Activated gamma-delta T cell treated with Interleukin-2 at 50 U/mL for 16 hours (primary cell): ENCODE measurements around the gene BACH2.
"Not testable (repeated sequence)": the region's sequence is repeated elsewhere in the genome, so short reads cannot be mapped to it uniquely, and the experiment has no call there.

Experiments used
- DNase-seq: peaks from one replicate; pipeline ENCODE4 v3.0.0-alpha.2; 2020

BACH2 gene

DNA sequence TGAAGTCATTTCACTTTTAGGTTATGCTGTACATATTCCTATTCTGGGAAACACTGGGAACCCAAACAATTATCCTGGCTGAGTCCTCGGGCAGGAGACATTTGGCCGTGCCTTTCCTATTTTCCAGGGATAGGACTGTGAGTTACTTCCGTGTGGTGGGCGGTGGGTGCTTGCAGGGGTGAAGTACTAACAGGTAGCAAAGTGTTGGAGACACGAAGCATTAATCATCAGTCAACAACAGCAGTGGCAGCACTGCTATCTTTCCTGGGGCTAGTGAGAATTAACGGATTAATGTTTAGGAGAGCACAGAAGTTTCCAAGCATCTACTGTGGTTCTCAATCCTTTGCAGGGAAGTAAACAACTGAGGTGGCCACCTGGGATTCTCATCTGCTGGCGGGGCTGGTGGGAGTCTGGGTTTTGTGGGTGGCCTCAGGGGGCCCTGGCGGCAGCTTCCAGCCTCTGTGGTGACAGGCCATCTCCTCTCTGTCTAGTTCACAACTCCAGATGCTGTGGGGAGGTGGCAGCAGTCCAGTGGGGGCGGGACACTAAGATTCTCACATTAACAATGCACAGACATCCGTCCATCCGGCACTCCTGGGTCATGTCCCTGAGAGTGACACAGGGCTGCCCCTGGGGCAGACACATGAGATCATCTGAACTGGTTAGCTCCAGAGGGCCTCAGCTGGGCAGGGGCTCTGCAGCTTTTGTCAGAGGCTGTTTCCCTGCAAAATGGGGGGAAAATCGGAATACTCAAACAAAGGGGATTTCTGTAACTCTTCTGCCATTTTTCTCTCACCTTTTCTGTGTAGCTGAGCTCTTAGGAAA is 311.5 kb downstream of the BACH2 start:
- no peak for DNase-seq

DNA sequence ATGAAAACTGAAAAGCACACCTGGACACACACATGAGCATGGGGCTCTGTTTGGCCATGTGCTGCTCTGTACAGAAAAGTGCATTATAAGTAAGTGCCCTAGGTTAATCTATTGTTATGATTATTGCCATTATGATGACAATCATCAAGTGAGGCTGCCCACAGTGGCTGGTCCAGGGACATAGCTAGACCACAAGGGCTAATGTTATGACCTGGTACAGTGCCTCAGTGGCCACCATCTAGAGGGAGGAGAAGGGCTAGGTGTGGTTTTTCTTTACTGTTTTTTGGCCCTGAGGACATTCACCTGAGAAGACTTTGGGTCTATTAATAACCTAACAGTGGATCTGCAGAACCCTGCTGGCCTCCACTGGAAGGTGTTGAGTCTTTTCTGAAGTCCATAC is 316.3 kb downstream of the BACH2 start:
- DNase-seq: no peak

DNA sequence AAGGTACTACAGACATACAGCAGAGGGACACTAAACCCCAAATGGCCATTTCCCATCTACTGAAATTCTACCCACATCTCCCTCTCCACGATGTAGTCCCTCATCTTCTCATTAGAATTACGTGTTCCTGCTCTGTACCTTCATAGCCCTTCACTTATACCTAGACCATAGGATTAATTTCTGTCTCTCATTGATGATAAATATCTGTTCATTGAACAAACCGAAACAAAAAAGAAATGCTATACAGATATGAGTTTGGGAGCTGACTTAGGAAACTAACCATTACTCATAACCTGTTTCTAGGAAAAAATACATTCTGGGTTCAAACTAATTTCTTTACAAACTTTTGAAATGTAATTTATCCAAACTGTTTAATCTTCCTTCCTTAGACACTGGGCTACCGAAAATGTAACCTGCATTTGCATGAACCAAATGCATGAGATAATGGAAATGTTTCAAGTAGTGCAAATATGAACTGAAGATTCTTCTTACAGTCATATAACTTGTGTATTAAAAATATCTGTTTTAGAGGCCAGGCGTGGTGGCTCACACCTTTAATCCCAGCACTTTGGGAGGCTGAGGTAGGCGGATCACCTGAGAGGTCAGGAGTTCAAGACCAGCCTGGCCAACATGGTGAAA is 317.0 kb downstream of the BACH2 start:
- DNase-seq: no peak

DNA sequence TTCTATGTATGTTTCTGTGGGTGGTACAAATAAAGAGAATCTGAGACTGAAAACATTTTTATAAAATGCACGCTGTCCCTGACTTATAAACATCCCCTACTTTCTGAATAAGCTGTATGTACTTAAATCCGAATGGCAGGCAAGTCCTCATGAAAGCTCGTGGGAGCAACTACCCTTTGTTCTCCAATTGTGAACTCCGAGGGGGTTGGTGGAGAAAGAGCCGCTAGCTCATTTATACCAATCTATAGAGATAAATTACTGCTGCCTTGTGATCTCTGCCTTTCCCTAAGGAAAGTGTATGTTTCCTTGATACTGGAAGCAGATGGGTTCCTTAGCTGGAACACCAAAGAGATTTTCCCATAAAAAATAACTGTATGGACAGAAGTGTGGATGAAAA is 317.9 kb downstream of the BACH2 start:
- DNase-seq: no peak

DNA sequence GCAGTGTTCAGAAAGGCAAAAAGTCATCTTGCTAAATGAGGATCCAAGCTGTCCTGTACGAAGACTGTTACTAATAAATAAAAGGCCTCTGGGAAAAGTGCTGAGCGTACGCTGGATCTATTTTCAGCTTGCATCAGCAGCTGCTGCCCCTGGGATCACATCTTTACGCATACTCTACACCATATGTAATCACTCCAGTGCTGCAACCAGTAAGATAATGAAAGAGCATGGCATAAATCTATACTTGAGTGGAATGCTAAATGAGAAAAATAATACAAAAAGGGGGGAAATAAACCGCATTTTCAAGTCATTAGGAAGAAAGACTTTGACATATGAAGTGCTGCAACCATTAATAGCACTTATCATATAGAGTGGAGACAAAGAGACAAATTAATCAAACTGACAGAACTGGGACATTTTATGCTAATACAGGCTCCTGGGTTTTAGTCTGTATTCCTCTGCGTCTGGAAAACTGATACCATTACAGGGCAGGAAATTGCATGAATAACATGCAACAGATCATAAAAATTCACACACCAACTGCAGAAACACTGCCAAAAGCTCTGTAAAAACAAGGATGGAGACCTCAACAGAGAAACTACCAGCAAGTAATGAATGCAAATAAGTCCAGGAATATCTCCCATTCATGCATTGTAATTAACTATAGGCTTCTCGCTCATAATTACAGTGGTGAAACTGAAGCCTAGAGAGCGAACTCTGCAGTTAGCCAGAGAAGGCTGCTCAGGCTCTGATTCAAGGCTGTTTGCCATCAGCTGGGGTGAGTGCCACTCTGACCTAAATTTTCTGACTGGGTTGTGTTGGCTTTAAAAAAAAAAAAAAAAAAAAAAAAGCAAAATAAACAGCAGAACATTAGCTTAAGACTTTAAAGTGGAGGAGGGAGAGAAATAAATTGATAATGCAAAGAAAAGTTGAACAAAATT is 318.6 kb downstream of the BACH2 start:
- DNase-seq: no peak

DNA sequence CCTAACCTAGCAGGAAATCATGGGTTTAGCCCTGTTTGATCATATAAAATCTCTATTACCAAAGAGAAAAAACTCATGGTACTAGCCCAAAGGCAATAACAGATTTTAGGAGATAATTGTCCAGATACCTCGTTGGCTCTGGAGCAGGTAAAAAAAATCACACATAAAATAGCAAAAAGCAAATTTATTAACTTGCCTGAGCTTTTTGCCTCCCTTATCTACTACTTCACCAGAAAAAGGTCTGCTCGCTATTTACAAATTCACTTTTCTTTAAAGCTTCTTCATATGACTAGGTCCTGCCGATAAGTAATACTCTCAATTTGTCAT is 320.0 kb downstream of the BACH2 start:
- no peak for DNase-seq

DNA sequence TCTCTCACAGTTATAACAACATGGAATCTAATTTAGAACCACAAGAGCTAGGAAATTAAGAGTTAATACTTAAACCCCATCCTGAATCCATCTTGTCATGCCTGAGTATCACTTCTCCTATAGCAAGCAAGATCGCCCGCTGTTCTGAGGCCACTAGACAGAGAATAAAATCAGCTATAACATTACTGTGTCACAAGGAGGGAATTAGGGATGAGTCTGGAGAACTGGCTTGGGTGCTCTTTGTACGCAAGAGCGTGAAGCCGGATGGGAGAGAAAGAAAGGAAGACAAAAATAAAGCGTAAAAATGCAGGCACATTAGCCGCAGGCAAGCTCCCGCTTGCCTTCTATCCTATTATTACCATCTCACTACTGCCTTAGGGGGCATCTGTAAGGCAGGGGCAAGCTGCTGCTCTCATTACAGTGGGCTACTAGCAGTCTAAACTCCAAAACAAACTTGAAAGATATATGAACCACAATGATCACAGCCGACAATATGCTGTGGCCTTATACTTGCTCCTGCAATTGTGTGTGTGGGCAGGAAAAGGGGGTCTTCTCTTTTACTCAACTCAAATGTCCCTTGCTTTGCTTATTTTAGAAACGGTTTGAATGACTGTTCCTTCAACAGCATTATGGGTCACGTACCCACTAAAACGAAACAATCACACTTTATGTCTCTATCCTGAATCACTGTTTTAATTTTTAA is 320.5 kb downstream of the BACH2 start:
- DNase-seq: no peak

DNA sequence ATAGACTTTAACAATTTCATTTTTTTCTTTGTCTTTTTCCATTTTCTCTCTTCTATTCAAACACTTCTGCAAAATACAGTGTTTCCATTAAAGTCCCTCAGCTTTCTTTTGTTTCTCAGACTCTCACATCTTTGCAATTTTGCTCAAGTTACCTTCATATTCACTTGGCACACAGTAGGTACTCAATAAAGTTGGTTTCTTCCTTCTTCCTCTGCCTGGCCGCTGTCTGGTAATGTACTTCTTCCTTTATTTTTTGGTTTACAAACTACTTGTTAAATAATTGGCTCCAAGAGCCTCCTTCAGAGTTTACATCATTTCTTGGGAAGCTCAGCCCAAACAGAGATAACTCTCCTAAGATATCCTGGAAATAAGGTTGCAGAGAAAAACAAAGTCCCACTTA is 321.3 kb downstream of the BACH2 start:
- DNase-seq: no peak

DNA sequence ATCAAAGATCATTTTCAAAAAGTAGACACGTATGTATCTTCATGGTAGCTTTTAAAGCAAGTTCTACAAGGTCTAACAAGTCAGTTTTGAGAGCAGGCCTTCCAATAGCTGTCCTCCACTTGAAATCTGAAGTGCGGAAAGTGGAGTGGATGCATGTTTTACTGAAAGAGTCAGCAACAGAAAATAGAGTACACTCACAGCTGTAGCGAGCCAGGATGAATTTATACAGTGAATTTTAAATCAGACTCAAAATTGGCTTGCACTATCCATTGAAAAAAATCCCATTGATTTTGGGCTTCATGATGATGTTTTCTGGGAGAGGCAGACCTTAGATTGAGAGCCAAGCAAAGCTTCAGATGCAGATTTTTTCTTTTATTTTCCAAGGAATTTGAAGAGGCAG is 321.8 kb downstream of the BACH2 start:
- no peak for DNase-seq

DNA sequence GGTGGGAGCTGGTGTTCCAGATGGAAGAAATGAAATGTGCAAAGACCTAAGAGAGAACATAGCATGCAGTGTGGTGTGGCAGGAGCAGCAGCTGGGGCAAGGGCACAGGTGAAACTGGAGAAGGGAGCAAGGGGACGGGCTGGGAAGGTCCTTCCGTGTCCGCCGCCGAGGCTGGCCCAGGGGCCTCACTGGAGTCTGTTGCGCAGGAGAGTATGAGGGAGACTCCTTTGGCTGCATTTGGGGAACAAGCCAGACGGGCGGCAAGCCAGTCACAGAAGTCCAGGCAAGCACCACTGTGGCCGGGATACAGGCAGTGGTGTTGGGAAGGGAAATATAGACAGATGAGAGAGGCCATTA is 324.6 kb downstream of the BACH2 start:
- DNase-seq: no peak

DNA sequence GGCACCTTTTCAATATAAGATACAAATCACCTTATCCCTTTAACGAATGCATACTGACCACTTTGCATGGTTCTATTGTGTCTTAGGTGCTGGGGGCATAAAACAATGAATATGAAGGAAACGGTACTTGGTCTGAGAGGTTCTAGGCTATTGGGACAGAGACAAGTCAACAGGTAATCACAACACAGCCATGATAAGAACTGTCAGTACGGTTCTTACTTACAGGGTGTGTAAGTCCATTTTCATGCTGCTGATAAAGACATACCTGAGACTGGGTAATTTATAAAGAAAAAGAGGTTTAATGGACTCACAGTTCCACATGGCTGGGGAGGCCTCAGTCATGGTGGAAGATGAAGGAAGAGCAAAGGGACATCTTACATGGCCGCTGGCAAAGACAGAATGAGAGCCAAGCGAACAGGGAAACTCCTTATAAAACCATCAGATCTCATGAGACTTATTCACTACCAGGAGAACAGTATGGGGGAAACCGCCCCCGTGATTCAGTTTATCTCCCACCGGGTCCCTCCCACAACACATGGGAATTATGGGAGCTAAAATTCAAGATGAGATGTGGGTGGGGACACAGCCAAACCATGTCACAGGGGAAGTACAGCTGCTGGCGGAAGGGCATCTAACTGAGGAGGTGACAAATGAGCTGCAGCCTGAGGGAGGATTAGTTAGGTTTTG is 325.2 kb downstream of the BACH2 start:
- not testable (repeated sequence) for DNase-seq

DNA sequence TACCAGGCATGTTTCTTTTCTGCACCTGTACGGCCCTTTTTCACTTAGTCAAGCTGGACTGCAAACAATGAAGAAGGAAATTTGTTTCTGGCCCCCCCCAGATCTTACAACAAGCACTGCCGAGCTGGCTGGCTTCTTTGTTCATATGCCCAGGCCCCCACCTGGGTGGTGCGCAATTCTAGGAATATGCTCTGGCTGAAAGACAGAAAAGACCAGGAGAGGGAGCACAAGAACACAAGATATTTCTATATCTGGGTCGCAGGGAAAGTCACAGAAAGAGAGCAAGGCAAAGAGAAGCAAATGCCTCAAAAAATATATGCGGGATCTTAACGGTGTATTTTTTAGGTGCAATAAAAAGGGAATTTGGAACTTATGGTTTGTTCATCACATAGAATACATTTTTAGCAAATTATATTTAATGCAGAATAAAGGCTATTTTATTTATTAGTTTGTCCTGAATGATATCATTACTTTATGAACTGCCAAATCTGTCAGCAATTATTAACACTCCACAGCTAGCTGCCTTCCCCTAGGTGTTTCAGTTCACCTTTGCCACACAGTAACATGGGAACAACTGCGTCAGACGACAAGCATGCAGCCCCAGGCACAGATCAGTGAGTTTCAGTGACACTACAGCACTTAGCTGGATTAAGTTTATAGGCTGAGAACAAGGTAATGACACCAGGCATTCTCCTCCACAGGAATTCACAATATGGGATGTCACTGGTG is 325.9 kb downstream of the BACH2 start:
- DNase-seq: no peak

DNA sequence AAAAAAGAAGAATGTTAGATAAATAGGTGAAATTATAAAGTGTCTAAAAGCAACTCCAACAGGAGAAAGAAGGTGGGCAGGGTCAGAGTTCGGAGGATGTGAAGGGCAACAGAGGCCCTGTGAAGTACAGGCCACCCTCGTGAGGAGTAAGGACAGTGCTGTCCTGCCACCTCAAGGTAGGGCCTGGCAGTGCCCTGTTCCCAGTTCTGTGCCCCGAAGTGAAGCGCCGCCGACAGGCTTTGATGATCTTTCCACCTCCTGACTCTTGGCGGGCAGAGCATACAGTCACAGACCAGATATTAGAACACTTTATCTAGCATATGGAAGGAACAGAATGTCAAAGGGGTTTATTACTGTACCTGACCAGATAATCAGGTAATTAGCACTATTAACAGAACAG is 326.6 kb downstream of the BACH2 start:
- DNase-seq: no peak

DNA sequence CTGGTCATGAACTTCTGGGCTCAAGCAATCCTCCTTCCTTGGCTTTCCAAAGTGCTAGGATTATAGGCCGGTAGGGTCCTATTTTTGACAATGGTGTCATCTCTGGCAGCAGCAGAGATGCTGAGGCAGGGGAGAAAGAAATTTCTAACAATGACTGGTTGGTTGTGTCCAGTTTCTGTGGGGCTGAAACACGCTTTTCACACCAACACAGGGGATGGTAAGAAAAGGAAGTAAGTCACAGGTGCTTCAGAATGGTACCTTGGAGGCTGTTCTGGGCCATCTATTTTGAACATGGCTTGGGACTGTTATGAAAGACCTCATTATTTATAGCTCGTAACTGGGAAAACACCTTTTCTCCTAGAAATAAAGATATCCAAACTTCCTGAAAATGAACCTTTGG is 329.7 kb downstream of the BACH2 start:
- DNase-seq: no peak

DNA sequence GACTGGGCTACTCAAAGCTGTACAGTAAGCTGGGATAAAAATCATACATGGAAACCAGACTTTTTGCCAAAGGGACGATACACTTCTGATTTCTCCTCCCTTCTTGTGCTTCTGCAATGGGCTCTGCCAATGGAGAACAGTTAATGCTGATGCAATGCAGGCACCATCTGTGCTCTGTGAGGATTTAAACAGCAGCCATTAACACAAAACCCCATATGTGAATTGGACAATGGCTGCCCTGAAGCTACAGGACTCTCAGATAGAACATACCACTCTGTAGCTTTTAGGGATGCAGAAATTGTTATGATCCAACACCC is 330.5 kb downstream of the BACH2 start:
- no peak for DNase-seq

DNA sequence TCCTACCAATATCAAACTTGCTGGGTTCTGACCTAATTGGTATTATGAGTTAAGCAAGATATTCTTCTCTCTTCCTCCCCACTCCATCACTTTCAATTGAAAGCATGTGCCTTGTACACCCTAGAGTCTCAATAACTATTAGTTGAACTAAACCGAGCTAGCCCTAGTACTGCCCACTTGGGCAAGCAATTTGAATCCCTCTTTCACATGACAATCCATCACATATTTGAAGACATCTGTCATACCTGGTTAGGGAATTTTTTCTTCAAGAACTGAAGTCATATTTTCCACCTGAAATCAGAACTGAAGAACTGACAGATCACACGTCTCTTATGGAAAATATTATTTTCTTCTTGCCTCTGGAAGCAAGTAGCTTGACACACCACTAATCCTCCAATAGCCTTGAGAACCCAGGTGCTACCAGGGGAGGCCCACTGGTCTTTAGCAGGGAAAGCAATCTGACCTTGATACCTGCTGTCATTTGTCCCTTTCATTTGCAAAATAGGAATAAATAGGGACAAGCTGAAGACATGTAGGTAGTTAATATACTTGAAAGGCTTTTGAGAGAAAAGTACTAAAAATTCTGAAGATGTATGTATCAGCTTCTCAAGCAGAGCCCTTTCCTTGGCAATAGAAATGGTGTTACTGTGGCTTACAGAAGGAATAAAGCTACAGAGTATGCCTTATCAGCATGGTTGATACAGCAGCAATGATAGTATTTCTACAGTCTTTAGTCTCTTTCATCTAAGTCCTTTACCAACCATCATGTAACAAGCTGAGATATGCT is 331.0 kb downstream of the BACH2 start:
- no peak for DNase-seq

DNA sequence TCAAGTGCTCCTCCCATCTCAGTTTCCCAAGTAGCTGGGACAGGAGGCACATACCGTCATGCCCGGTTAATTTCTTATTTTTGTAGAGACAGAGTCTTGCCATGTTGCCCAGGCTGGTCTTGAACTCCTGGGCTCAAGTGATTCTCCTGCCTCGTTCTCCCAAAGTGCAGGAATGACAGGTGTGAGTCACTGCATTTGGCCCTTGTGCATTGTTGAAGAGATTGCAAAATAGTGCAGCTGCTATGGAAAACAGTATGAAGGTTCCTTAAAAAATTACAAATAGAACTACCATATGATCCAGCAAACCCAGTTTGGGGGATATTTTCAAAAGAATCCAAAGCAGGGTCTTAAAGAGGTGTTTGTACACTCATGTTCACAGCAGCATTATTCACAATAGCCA is 333.3 kb downstream of the BACH2 start:
- no peak for DNase-seq

DNA sequence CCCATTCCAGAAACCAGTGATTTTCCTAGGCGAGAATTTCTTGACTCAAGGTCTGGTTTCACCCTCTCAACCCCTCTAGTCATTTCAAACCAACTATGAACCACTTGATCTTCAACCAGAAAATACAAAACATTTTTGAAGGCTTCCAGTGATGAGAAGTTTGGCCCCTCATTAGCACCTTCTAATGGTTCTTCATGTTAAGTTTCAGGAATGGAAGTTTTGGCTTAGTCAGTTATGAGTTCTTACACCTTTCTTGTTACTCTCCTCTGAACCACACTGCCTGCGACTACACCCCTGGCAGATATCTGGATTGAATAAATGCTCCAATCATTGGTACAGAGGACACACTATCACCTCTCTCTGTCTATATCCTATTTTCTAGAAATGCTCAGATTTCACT is 335.2 kb downstream of the BACH2 start:
- DNase-seq: no peak

DNA sequence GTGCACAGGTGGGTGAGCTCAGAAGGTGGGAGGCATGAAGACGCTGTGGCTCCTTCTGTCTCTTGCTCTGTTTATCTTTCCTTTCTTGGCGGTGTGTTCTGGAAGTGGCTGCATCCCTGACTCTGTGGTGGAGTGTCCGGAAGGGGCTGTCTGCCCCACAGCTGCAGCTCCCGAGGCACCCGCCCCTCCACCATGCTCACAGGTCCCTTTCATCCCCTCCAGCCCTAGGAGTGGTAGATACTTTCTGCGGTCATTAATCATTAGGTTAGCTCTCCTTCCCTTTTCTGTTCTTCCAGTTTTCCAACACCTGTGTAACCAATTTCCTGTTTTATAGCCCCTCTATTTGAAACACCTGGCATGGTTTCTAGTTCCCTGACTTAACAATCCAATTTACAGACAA is 336.8 kb downstream of the BACH2 start:
- no peak for DNase-seq

DNA sequence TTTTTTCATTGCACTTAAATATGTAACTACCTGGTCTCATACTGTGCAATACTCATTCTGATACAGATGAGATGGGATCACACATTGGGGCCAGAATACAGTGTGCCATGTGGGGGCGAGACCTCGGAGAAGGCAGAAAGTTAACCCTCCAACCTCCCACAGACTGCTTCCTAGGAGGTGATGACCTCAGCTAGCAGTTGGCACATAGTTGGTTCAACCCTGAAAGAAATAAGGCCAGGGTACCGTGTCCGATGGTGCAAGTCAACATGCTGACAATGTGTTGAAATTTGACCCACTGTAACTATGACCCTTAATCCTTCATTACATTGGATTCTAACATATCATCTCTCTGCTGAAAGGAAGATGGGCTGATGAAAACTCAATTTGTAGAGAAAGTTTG is 340.5 kb downstream of the BACH2 start:
- no peak for DNase-seq

DNA sequence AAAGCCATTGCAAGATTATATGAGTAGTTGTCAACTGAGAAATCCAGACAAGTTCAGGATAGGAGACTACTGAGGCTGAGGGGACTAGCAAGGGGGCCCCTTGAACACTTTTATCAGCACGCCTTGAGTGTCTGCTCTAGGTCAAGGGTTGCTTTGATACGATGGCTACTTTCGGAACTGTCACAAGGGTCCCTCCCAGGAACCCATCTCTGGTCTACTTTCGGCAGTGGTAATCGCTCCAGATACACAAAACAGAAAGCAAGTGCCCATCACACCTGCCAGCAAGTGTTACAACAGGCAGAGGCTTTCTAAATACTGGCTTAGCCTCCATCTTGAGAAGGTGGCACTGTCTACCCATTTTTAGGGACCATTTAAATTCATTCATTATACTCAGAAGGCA is 341.3 kb downstream of the BACH2 start:
- DNase-seq: no peak
